DOHH2 (cell line): ENCODE results near the gene BRAP.
A peak's percentile ranks its signal among the peaks of the same experiment; 100 is the strongest.

Experiments
- H3F3A ChIP-seq: fragments of 200-600 bp; sonication (generic), shearing (Covaris generic); 2 replicates; pipeline ENCODE4 v1.6.0; 2016; ENCODE audit warnings: antibody characterized with exemption, mild to moderate bottlenecking; ENCODE audit not compliant: control insufficient read depth, insufficient read depth
- H3K27ac ChIP-seq: fragments of 200-600 bp; sonication (generic); 2 replicates; pipeline ENCODE4 v1.5.1; 2014; ENCODE audit warnings: low read depth, mild to moderate bottlenecking, low read length, moderate library complexity
- H3K27me3 ChIP-seq: fragments of 200-600 bp; sonication (generic); 2 replicates; pipeline ENCODE4 v1.6.1; 2014; ENCODE audit warnings: mild to moderate bottlenecking, low read length, mixed read lengths; ENCODE audit not compliant: control insufficient read depth
- H3K36me3 ChIP-seq: fragments of 200-600 bp; sonication (generic); 2 replicates; pipeline ENCODE4 v1.6.1; 2014; ENCODE audit warnings: mild to moderate bottlenecking, low read length, moderate library complexity, mixed read lengths; ENCODE audit not compliant: control insufficient read depth
- H3K4me1 ChIP-seq: fragments of 200-600 bp; sonication (generic); 2 replicates; pipeline ENCODE4 v1.6.1; 2014; ENCODE audit warnings: mild to moderate bottlenecking, low read length, mixed read lengths; ENCODE audit not compliant: control insufficient read depth
- H3K4me2 ChIP-seq: fragments of 200-600 bp; sonication (generic); 2 replicates; pipeline ENCODE4 v1.6.0; 2014; ENCODE audit warnings: mild to moderate bottlenecking, low read length, moderate library complexity
- H3K4me3 ChIP-seq: fragments of 200-600 bp; sonication (generic); 2 replicates; pipeline ENCODE4 v1.5.1; 2014; ENCODE audit warnings: mild to moderate bottlenecking, low read length, mixed read lengths
- H3K79me2 ChIP-seq: fragments of 200-600 bp; sonication (generic); 2 replicates; pipeline ENCODE4 v1.6.1; 2014; ENCODE audit warnings: mild to moderate bottlenecking, low read length, mixed read lengths; ENCODE audit not compliant: control insufficient read depth
- H3K9me2 ChIP-seq: fragments of 200-600 bp; sonication (generic); replicated peaks from 2 replicates; pipeline ENCODE4 v1.6.1; 2014; ENCODE audit warnings: mild to moderate bottlenecking, low read length, mixed read lengths; ENCODE audit not compliant: control insufficient read depth
- H3K9me3 ChIP-seq: fragments of 200-600 bp; sonication (generic); 2 replicates; pipeline ENCODE4 v1.6.1; 2014; ENCODE audit warnings: antibody characterized with exemption, low read length, mixed read lengths; ENCODE audit not compliant: control insufficient read depth, insufficient read depth
- H4K20me1 ChIP-seq: fragments of 200-600 bp; sonication (generic); 2 replicates; pipeline ENCODE4 v1.6.0; 2014; ENCODE audit warnings: low read depth, mild to moderate bottlenecking, antibody characterized with exemption, low read length, moderate library complexity; ENCODE audit not compliant: control insufficient read depth, insufficient read depth
- EZH2phosphoT487 ChIP-seq: fragments of 200-600 bp; sonication (generic); IDR thresholded peaks from 2 replicates; pipeline ENCODE4 v1.6.1; 2017; ENCODE audit warnings: borderline replicate concordance, mild to moderate bottlenecking, antibody characterized with exemption, low read length, moderate library complexity, mixed read lengths
- TF ChIP-seq, protein P1 (sequence below): fragments of 200-600 bp; sonication (generic); IDR thresholded peaks from one replicate; pipeline ENCODE4 v1.5.1; 2014; ENCODE audit warnings: antibody characterized with exemption, mild to moderate bottlenecking, low read depth, low read length; ENCODE audit not compliant: poor library complexity, severe bottlenecking

BRAP gene

GRCh38 chr12:111687952-111688351 is 2.2 kb upstream of the BRAP start:
- Histone ChIP-seq H4K20me1 (peaks cover 12% of the 10 kb centered on the region; the same call in 1 of the 2 replicates), H3K9me2 (no peaks in the 10 kb centered on the region), H3K36me3 (peaks cover 28% of the 10 kb centered on the region), H3K4me2 (no peak overlapping the region), H3K4me3 (no peak overlapping the region), H3K79me2 (peaks cover 58% of the 10 kb centered on the region), H3K9me3 (no peaks in the 10 kb centered on the region), H3K27me3 (no peaks in the 10 kb centered on the region), H3K4me1 (peaks cover 35% of the 10 kb centered on the region), H3K27ac (peak overlapping the region; percentile 27; the same call in 1 of the 2 replicates), H3F3A (peaks cover 5% of the 10 kb centered on the region)
- TF ChIP-seq EZH2phosphoT487, result no peak
- TF ChIP-seq, protein P1, sequence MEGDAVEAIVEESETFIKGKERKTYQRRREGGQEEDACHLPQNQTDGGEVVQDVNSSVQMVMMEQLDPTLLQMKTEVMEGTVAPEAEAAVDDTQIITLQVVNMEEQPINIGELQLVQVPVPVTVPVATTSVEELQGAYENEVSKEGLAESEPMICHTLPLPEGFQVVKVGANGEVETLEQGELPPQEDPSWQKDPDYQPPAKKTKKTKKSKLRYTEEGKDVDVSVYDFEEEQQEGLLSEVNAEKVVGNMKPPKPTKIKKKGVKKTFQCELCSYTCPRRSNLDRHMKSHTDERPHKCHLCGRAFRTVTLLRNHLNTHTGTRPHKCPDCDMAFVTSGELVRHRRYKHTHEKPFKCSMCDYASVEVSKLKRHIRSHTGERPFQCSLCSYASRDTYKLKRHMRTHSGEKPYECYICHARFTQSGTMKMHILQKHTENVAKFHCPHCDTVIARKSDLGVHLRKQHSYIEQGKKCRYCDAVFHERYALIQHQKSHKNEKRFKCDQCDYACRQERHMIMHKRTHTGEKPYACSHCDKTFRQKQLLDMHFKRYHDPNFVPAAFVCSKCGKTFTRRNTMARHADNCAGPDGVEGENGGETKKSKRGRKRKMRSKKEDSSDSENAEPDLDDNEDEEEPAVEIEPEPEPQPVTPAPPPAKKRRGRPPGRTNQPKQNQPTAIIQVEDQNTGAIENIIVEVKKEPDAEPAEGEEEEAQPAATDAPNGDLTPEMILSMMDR, result no peak

GRCh38 chr12:111687255-111687654 is 1.5 kb upstream of the BRAP start:
- H3K9me3 ChIP-seq, result no peaks in the 10 kb centered on the region
- H4K20me1 ChIP-seq, result peaks cover 13% of the 10 kb centered on the region; the same call in 1 of the 2 replicates
- peaks cover 5% of the 10 kb centered on the region for H3F3A ChIP-seq
- peaks cover 31% of the 10 kb centered on the region for H3K4me1 ChIP-seq
- H3K4me2 ChIP-seq, result peak overlapping the region; percentile 96
- peak overlapping the region; percentile 100 for H3K4me3 ChIP-seq
- H3K27me3 ChIP-seq, result no peaks in the 10 kb centered on the region
- peak overlapping the region; percentile 72 for H3K27ac ChIP-seq
- TF ChIP-seq EZH2phosphoT487, result no peak
- TF ChIP-seq, protein P1, result peak; percentile 84
- no peaks in the 10 kb centered on the region for H3K9me2 ChIP-seq
- H3K79me2 ChIP-seq, result peaks cover 63% of the 10 kb centered on the region
- H3K36me3 ChIP-seq, result peaks cover 29% of the 10 kb centered on the region

DNA sequence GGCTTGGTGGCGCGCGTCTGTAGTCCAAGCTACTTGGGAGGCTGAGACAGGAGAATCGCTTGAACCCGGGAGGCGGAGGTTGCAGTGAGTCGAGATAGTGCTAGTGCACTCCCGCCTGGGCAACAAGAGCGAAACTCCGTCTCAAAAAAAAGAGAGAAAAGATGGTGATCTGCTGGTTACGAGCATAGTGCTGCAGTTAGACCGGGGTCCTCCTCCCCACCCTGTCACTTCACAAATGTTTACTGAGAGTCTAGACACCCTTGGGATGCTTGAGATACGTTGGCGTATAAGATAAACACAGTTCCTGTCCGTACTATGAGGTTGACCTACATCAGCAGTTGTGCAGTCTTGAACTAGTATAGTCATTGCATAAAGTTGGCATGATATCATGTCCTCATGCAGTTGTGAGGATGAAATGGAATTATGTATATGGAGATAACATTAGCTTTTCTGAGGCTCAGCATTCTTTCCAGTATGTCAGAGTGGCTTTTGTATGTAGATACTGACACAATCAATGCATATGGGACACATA is 884 bp upstream of the BRAP start:
- Histone ChIP-seq H3K4me2 (peak overlapping the region; percentile 96), H3K4me3 (peak overlapping the region; percentile 100), H3F3A (peaks cover 5% of the 10 kb centered on the region), H3K36me3 (peaks cover 36% of the 10 kb centered on the region), H3K9me2 (no peaks in the 10 kb centered on the region), H3K9me3 (no peaks in the 10 kb centered on the region), H3K27me3 (no peaks in the 10 kb centered on the region), H3K79me2 (peaks cover 63% of the 10 kb centered on the region), H3K27ac (peak overlapping the region; percentile 72), H4K20me1 (peaks cover 13% of the 10 kb centered on the region; the same call in 1 of the 2 replicates), H3K4me1 (peaks cover 31% of the 10 kb centered on the region)
- TF ChIP-seq EZH2phosphoT487, result no peak
- TF ChIP-seq, protein P1, result no peak
